ENCODE measurements around the gene KRTAP9-4.
"Not testable (repeated sequence)": the region's sequence is repeated elsewhere in the genome, so short reads cannot be mapped to it uniquely, and the experiment has no call there.

The KRTAP9-4 gene

GRCh38 chr17:41249637-41250240 lies at the start of gene KRTAP9-4:
TSS of gene KRTAP9-4 (plus strand) at chr17:41249687. CDS start at chr17:41249721, 34 bp downstream.
- DNase-seq (ENCODE audit: low read depth in 3 of 3, low spot score in 1 of 3), result not testable (repeated sequence)

- no peak for DNase-seq (ENCODE audit: low read depth in 3 of 3, low spot score in 1 of 3)
Measured at GRCh38 chr17:41211845-41212466, 37.5 kb upstream of the KRTAP9-4 start.

- DNase-seq (ENCODE audit: low read depth in 3 of 3, low spot score in 1 of 3), result no peak
Measured at GRCh38 chr17:41212524-41213169, 36.8 kb upstream of the KRTAP9-4 start.

GRCh38 chr17:41215681-41216080 lies 33.8 kb upstream of the KRTAP9-4 start:
- no peak for DNase-seq (ENCODE audit: low read depth in 3 of 3, low spot score in 1 of 3)

- DNase-seq (ENCODE audit: low read depth in 3 of 3, low spot score in 1 of 3), result no peak
Measured at GRCh38 chr17:41223821-41224220, 25.7 kb upstream of the KRTAP9-4 start.

GRCh38 chr17:41226051-41226450 lies 23.4 kb upstream of the KRTAP9-4 start:
- DNase-seq (ENCODE audit: low read depth in 3 of 3, low spot score in 1 of 3), result no peak

GRCh38 chr17:41226598-41227095 lies 22.8 kb upstream of the KRTAP9-4 start, which contains the start of gene KRTAP9-2:
TSS of gene KRTAP9-2 (plus strand) at chr17:41226648. CDS start at chr17:41226655, 7 bp downstream.
- not testable (repeated sequence) for DNase-seq (ENCODE audit: low read depth in 3 of 3, low spot score in 1 of 3)

GRCh38 chr17:41230094-41230493 lies 19.4 kb upstream of the KRTAP9-4 start:
- DNase-seq (ENCODE audit: low read depth in 3 of 3, low spot score in 1 of 3), result no peak

- DNase-seq (ENCODE audit: low read depth in 3 of 3, low spot score in 1 of 3), result no peak
Measured at GRCh38 chr17:41231731-41232130, 17.8 kb upstream of the KRTAP9-4 start.

- DNase-seq (ENCODE audit: low read depth in 3 of 3, low spot score in 1 of 3), result not testable (repeated sequence)
Measured at GRCh38 chr17:41232399-41233105, 16.9 kb upstream of the KRTAP9-4 start, which contains the start of gene KRTAP9-3. TSS of gene KRTAP9-3 (plus strand) at chr17:41232449. CDS start at chr17:41232502, 53 bp downstream.

- DNase-seq (ENCODE audit: low read depth in 3 of 3, low spot score in 1 of 3), result not testable (repeated sequence)
Measured at GRCh38 chr17:41237116-41237515, 12.4 kb upstream of the KRTAP9-4 start.

GRCh38 chr17:41237949-41238437 lies 11.5 kb upstream of the KRTAP9-4 start, which contains the start of gene KRTAP9-8:
TSS of gene KRTAP9-8 (plus strand) at chr17:41237999. CDS start at chr17:41238052, 53 bp downstream.
- not testable (repeated sequence) for DNase-seq (ENCODE audit: low read depth in 3 of 3, low spot score in 1 of 3)

GRCh38 chr17:41246995-41247787 lies 2.3 kb upstream of the KRTAP9-4 start:
- DNase-seq (ENCODE audit: low read depth in 3 of 3, low spot score in 1 of 3), result not testable (repeated sequence)

- DNase-seq (ENCODE audit: low read depth in 3 of 3, low spot score in 1 of 3), result no peak
Measured at GRCh38 chr17:41251261-41251660, 1.8 kb downstream of the KRTAP9-4 start.

GRCh38 chr17:41254861-41255260 lies 5.4 kb downstream of the KRTAP9-4 start:
- no peak for DNase-seq (ENCODE audit: low read depth in 3 of 3, low spot score in 1 of 3)

- not testable (repeated sequence) for DNase-seq (ENCODE audit: low read depth in 3 of 3, low spot score in 1 of 3)
Measured at GRCh38 chr17:41255381-41256290, 6.1 kb downstream of the KRTAP9-4 start, which contains the start of gene KRTAP9-9. TSS of gene KRTAP9-9 (plus strand) at chr17:41255384.

- DNase-seq (ENCODE audit: low read depth in 3 of 3, low spot score in 1 of 3), result no peak
Measured at GRCh38 chr17:41256291-41256685, 6.8 kb downstream of the KRTAP9-4 start.

GRCh38 chr17:41258406-41258805 lies 8.9 kb downstream of the KRTAP9-4 start:
- DNase-seq (ENCODE audit: low read depth in 3 of 3, low spot score in 1 of 3), result no peak

GRCh38 chr17:41263212-41263611 lies 13.7 kb downstream of the KRTAP9-4 start:
- DNase-seq (ENCODE audit: low read depth in 3 of 3, low spot score in 1 of 3), result no peak

Data from stimulated activated CD4-positive, alpha-beta T cell treated with anti-CD3 and anti-CD28 coated beads, TNF-alpha, amount 100 ng/mL, for 1 hour (primary cell).